KMS-11 (cell line): Measurements from ENCODE around the gene NCAM2.

Source experiments
- H2AFZ ChIP-seq: fragments of 200-600 bp; sonication (generic); 2 replicates; pipeline ENCODE4 v1.6.1; 2016; ENCODE audit warnings: antibody characterized with exemption, mixed run types, low read depth
- H3K27ac ChIP-seq: fragments of 200-600 bp; sonication (generic); 2 replicates; pipeline ENCODE4 v1.6.1; 2016; ENCODE audit warnings: mild to moderate bottlenecking, mixed run types
- H3K27me3 ChIP-seq: fragments of 200-600 bp; sonication (generic); 2 replicates; pipeline ENCODE4 v1.6.1; 2017; ENCODE audit warnings: mild to moderate bottlenecking, low read depth, mixed run types, moderate library complexity; ENCODE audit not compliant: insufficient read depth
- H3K36me3 ChIP-seq: fragments of 200-600 bp; sonication (generic); 2 replicates; pipeline ENCODE4 v1.6.1; 2017; ENCODE audit warnings: mild to moderate bottlenecking, mixed run types; ENCODE audit not compliant: insufficient read depth
- H3K4me1 ChIP-seq: fragments of 200-600 bp; sonication (generic); 2 replicates; pipeline ENCODE4 v1.6.1; 2016; ENCODE audit warnings: mild to moderate bottlenecking, low read depth, mixed run types; ENCODE audit not compliant: poor library complexity, severe bottlenecking
- H3K4me2 ChIP-seq: fragments of 200-600 bp; sonication (generic); 2 replicates; pipeline ENCODE4 v1.7.0; 2016; ENCODE audit warnings: mild to moderate bottlenecking, mixed run types
- H3K4me3 ChIP-seq: fragments of 200-600 bp; sonication (generic); IDR thresholded peaks from 2 replicates; pipeline ENCODE4 v1.6.1; 2017; ENCODE audit warnings: low read depth, low read length, mixed read lengths; ENCODE audit not compliant: insufficient read depth
- H3K79me2 ChIP-seq: fragments of 200-600 bp; sonication (generic); 2 replicates; pipeline ENCODE4 v1.6.1; 2016; ENCODE audit warnings: low read depth, mixed run types; ENCODE audit not compliant: insufficient read depth
- H3K9ac ChIP-seq: fragments of 200-600 bp; sonication (generic); 2 replicates; pipeline ENCODE4 v1.6.1; 2016; ENCODE audit warnings: mild to moderate bottlenecking, mixed run types
- H4K20me1 ChIP-seq: fragments of 200-600 bp; sonication (generic); 2 replicates; pipeline ENCODE4 v1.6.1; 2016; ENCODE audit warnings: mild to moderate bottlenecking, mixed run types; ENCODE audit not compliant: insufficient read depth
- CTCF ChIP-seq: fragments of 200-600 bp; sonication (generic); conservative IDR thresholded peaks from 2 replicates; pipeline ENCODE4 v1.6.1; 2017; ENCODE audit warnings: low read depth, mild to moderate bottlenecking, antibody characterized with exemption, low read length, moderate library complexity, mixed read lengths

The NCAM2 gene

GRCh38 chr21:21132390-21132789, 134.2 kb downstream of the NCAM2 start:
- H3K79me2 ChIP-seq: no peaks in the 10 kb centered on the region
- no peak overlapping the region for H3K27ac ChIP-seq
- no peak overlapping the region for H3K4me3 ChIP-seq
- no peak overlapping the region for H3K9ac ChIP-seq
- no peak overlapping the region for H3K4me2 ChIP-seq
- no peaks in the 10 kb centered on the region for H4K20me1 ChIP-seq
- H2AFZ ChIP-seq: no peak overlapping the region
- H3K36me3 ChIP-seq: no peaks in the 10 kb centered on the region
- TF ChIP-seq CTCF: no peak
- no peaks in the 10 kb centered on the region for H3K4me1 ChIP-seq
- no peaks in the 10 kb centered on the region for H3K27me3 ChIP-seq

GRCh38 chr21:21137986-21138385, 139.8 kb downstream of the NCAM2 start:
- Histone ChIP-seq H3K4me3 (no peak overlapping the region), H4K20me1 (no peaks in the 10 kb centered on the region), H3K27me3 (no peaks in the 10 kb centered on the region), H2AFZ (no peak overlapping the region), H3K36me3 (no peaks in the 10 kb centered on the region), H3K79me2 (no peaks in the 10 kb centered on the region), H3K4me1 (no peaks in the 10 kb centered on the region), H3K4me2 (no peak overlapping the region), H3K9ac (no peak overlapping the region), H3K27ac (no peak overlapping the region)
- TF ChIP-seq CTCF: no peak

- Histone ChIP-seq H3K36me3 (no peaks in the 10 kb centered on the region), H4K20me1 (no peaks in the 10 kb centered on the region), H3K79me2 (no peaks in the 10 kb centered on the region), H2AFZ (no peak overlapping the region), H3K4me3 (no peak overlapping the region), H3K27me3 (no peaks in the 10 kb centered on the region), H3K4me2 (no peak overlapping the region), H3K27ac (no peak overlapping the region), H3K4me1 (no peaks in the 10 kb centered on the region), H3K9ac (no peak overlapping the region)
- TF ChIP-seq CTCF: no peak
Observed at GRCh38 chr21:21146587-21147373, 148.6 kb downstream of the NCAM2 start.

GRCh38 chr21:21147374-21147745, 149.2 kb downstream of the NCAM2 start:
- H3K4me3 ChIP-seq: no peak overlapping the region
- no peaks in the 10 kb centered on the region for H3K27me3 ChIP-seq
- no peak for TF ChIP-seq CTCF
- no peaks in the 10 kb centered on the region for H3K36me3 ChIP-seq
- no peak overlapping the region for H3K27ac ChIP-seq
- no peak overlapping the region for H2AFZ ChIP-seq
- no peak overlapping the region for H3K9ac ChIP-seq
- no peak overlapping the region for H3K4me2 ChIP-seq
- no peaks in the 10 kb centered on the region for H3K4me1 ChIP-seq
- no peaks in the 10 kb centered on the region for H4K20me1 ChIP-seq
- H3K79me2 ChIP-seq: no peaks in the 10 kb centered on the region
